Mononuclear cell (primary cell): ENCODE results near the gene MAD1L1. TPM values are rescaled to one million over a fixed set of nuclear protein-coding genes. Genes with fewer than 3 reads are reported as not detected.

Experiments used
- H3K27me3 ChIP-seq: 2 replicates; pipeline ENCODE4 v1.6.0; 2011; ENCODE audit warnings: low read length, control low read depth; ENCODE audit not compliant: insufficient read depth
- H3K4me1 ChIP-seq: 2 replicates; pipeline ENCODE4 v1.5.1; 2011; ENCODE audit warnings: mild to moderate bottlenecking, low read length, control low read depth; ENCODE audit not compliant: insufficient read depth
- H3K4me3 ChIP-seq: 2 replicates; pipeline ENCODE4 v1.5.1; 2011; ENCODE audit warnings: mild to moderate bottlenecking, low read length, moderate library complexity
- H3K9me3 ChIP-seq: 2 replicates; pipeline ENCODE4 v1.5.1; 2011; ENCODE audit warnings: low read depth, mild to moderate bottlenecking, control low read depth, low read length
- total RNA-seq: library from RNA; depleted of rRNA; stranded (reverse); fragments of >200 nt; gene quantifications from one replicate; pipeline ENCODE4 v1.2.3, GENCODE V29; 2012

MAD1L1 gene
- total RNA-seq, 1 donor, result 74.2 TPM

DNA sequence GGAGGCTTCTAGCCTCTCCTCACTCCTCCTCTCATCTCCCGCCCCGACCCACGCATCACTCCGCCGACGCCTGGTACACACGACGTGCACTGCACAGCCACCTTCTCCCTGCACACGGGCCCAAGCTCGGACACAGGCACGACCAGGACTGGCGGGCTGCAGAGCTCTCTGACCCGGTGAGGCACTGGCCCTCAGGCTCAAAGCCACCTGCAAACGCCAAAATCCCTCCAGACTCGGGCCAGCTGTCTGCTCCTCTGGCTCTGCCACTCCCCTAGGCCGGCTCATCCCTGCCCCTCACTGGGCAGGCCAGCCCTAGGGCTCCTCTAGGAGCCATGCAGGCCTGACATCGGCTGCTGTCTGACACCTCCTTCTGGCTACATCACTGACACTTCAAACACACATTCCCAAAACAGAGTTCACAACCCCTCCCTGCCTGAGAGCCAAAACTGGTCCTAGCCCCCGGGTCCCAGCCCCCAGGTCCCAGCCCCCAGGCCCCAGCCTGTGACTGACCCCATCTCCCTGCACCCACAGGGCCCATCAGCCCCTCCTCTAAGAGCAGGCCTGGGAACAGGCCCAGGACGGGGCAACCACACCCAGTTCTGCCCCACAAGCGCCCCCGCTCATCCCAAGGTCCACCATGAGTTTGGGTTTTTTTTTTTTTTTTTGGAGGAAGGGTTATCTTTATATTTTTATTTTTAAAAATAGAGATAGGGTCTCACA lies 35.1 kb downstream of the MAD1L1 start:
- Histone ChIP-seq H3K27me3 (no peaks in the 10 kb centered on the region), H3K9me3 (no peaks in the 10 kb centered on the region), H3K4me3 (no peak overlapping the region), H3K4me1 (no peaks in the 10 kb centered on the region)

DNA sequence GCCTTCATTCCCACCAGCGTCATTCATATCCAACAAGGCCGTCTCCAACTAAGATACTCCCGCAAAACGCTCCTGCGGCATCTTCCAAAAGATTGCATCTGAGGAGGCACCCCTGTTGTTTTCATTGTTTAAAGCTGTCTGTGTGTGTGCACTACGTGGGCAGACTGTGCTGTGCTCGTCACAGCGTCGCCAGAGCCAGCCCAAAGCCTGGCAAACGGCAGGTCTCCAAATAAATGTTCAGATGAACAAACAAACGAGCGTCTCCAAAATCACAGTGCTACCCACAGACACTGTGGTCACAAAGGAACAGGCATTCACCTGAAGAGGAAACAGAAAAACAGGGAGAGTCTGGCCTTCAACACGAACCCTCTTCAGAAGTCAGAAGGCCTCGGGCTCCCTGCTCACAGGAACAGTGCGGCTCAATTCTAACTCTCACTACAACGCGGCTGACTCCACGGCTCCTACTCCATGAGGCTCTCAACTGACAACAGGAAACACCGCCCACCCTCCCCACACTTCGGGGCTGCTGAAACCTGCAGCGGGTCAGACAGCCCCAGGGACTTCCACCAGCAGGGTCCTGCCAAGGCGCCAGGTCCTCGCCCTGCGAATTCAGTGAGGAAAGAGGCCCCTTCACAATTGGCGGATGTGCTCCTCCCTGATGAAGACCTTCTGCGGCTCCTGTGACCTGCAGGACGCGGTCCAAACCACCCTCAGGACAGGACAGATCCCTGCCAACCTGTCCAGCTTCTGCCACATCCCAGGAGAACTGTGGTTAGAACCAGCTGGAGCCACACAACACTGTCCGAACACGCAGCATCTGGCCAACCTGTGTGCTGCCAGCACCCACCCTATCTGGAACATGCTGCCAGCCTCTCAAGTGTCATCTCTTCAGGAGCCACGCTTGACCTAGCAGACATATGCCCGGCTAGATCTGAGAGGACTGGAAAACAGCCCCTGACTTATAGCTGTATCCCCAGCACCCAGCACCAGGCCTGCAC lies 36.1 kb downstream of the MAD1L1 start:
- Histone ChIP-seq H3K4me3 (no peak overlapping the region), H3K4me1 (no peaks in the 10 kb centered on the region), H3K27me3 (no peaks in the 10 kb centered on the region), H3K9me3 (no peaks in the 10 kb centered on the region)

GRCh38 chr7:2195400-2196246 lies 37.1 kb downstream of the MAD1L1 start:
- H3K9me3 ChIP-seq, result no peaks in the 10 kb centered on the region
- H3K4me3 ChIP-seq, result no peak overlapping the region
- H3K4me1 ChIP-seq, result no peaks in the 10 kb centered on the region
- H3K27me3 ChIP-seq, result no peaks in the 10 kb centered on the region

- no peaks in the 10 kb centered on the region for H3K4me1 ChIP-seq
- no peaks in the 10 kb centered on the region for H3K27me3 ChIP-seq
- H3K4me3 ChIP-seq, result no peak overlapping the region
- H3K9me3 ChIP-seq, result no peaks in the 10 kb centered on the region
Measured at GRCh38 chr7:2193575-2194305, 39.0 kb downstream of the MAD1L1 start.

DNA sequence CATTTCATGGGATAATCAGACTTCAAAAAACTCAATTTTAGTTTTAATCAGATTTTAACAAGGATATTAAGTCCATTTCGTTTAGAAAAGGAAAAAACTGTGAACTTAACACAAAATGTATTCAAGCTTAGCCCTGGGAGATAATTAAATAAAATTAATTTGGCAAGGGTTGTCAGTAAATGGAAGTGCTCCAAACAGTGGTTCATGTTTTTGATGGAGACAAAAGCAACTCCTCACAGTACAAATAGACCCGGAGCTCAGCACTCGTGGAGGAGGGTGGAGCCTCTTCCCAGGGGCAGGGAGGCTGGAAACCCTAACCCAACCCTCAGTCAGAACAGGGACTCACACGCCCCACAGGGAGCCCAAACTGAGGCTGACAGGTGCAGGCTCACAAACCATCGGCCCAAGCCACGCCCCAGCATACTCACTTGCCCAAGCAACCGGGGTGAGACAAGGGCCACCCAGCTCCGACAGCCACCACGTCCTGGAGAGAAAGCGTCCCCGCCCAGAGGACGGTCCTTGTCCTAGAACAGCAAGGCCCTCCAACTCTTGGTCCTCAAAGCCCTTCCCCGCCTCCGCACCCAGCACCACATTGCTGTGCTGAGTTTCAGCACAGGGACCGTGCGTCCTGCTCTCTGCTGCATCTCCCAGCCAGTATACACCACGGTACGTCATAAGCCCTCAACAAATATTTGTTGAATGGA lies 39.8 kb downstream of the MAD1L1 start:
- H3K4me1 ChIP-seq, result no peaks in the 10 kb centered on the region
- H3K4me3 ChIP-seq, result no peak overlapping the region
- H3K9me3 ChIP-seq, result no peaks in the 10 kb centered on the region
- H3K27me3 ChIP-seq, result no peaks in the 10 kb centered on the region

DNA sequence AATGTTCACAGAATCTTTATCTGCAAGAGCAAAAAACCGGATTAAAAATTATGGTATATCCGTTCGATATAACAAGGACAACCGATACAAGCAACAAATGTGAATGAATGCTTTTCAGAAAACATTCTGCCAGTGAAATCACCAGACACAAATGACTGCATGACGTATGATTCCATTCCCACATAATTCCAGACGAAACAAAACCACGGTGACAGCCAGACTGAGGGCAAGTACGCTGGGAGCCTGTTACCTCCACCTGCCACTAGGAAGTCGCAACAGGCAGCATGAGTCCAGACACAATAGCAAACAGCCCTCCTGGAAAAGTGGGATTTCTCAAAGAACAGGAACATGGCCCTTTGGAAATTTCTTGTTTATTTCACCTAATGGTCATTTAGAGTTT lies 41.7 kb downstream of the MAD1L1 start:
- H3K4me3 ChIP-seq, result no peak overlapping the region
- no peaks in the 10 kb centered on the region for H3K27me3 ChIP-seq
- H3K4me1 ChIP-seq, result no peaks in the 10 kb centered on the region
- no peaks in the 10 kb centered on the region for H3K9me3 ChIP-seq

DNA sequence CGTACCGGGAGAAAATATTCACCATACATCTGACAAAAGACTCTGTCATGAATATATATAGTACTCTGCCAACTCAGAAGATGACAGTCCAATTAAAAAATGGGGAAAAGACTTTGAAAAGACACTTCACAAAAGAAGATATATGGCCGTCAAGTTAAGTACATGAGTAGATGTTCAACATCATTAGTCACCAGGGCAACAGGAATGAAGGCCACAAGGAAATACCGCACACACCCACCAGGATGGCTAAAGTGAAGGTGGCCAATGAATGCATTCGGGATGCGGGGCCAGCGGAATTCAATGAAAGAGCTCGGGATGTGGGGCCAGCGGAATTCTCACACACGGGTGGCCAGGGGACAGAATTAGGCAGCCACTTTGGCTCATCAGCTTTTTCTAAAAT lies 42.2 kb downstream of the MAD1L1 start:
- no peaks in the 10 kb centered on the region for H3K27me3 ChIP-seq
- no peaks in the 10 kb centered on the region for H3K9me3 ChIP-seq
- H3K4me1 ChIP-seq, result no peaks in the 10 kb centered on the region
- H3K4me3 ChIP-seq, result no peak overlapping the region

DNA sequence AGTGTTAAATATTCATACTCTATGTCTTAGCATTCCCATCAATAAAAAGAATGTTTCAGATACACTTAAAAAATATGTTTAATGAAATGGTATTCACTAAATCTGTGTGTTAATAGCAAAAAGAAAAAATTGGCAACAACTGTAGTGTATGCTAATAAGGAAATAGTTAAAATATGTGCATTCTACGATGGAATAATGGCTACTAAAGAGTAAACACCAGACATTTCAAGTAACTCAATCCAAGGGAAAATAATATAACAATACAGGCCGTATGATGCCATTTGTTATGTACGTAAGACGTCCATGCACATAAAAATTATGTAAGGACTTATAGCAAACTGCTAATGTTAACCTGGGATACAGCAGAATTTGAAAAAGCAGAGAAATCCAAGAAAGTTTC lies 46.6 kb downstream of the MAD1L1 start:
- Histone ChIP-seq H3K27me3 (no peaks in the 10 kb centered on the region), H3K4me3 (no peak overlapping the region), H3K4me1 (no peaks in the 10 kb centered on the region), H3K9me3 (no peaks in the 10 kb centered on the region)

GRCh38 chr7:2185715-2186114 lies 47.0 kb downstream of the MAD1L1 start:
- no peaks in the 10 kb centered on the region for H3K4me1 ChIP-seq
- no peaks in the 10 kb centered on the region for H3K9me3 ChIP-seq
- no peak overlapping the region for H3K4me3 ChIP-seq
- no peaks in the 10 kb centered on the region for H3K27me3 ChIP-seq

- no peak overlapping the region for H3K4me3 ChIP-seq
- no peaks in the 10 kb centered on the region for H3K27me3 ChIP-seq
- no peaks in the 10 kb centered on the region for H3K9me3 ChIP-seq
- H3K4me1 ChIP-seq, result no peaks in the 10 kb centered on the region
Measured at GRCh38 chr7:2182461-2182860, 50.3 kb downstream of the MAD1L1 start.

GRCh38 chr7:2181077-2181854 lies 51.5 kb downstream of the MAD1L1 start:
- Histone ChIP-seq H3K4me3 (no peak overlapping the region), H3K4me1 (no peaks in the 10 kb centered on the region), H3K27me3 (no peaks in the 10 kb centered on the region), H3K9me3 (no peaks in the 10 kb centered on the region)

- Histone ChIP-seq H3K4me3 (no peak overlapping the region), H3K27me3 (no peaks in the 10 kb centered on the region), H3K4me1 (no peaks in the 10 kb centered on the region), H3K9me3 (no peaks in the 10 kb centered on the region)
Measured at GRCh38 chr7:2180081-2180480, 52.7 kb downstream of the MAD1L1 start.

- no peak overlapping the region for H3K4me3 ChIP-seq
- H3K9me3 ChIP-seq, result no peaks in the 10 kb centered on the region
- no peaks in the 10 kb centered on the region for H3K27me3 ChIP-seq
- H3K4me1 ChIP-seq, result no peaks in the 10 kb centered on the region
Measured at GRCh38 chr7:2175514-2175913, 57.2 kb downstream of the MAD1L1 start.
